COLO668 (cell line): Measurements from ENCODE around the gene NPLOC4.

Experiments used
- DNase-seq: peaks from one replicate; lab custom pipeline; 2025; ENCODE audit not compliant: unreplicated experiment; lab: John Stamatoyannopoulos, UW

NPLOC4 gene

GRCh38 chr17:81568416-81568815, 68.5 kb downstream of the NPLOC4 start:
- DNase-seq: no peak

GRCh38 chr17:81567191-81567590, 69.7 kb downstream of the NPLOC4 start:
- DNase-seq: no peak

GRCh38 chr17:81566461-81567126, 70.3 kb downstream of the NPLOC4 start:
- peak; percentile 63 for DNase-seq

- DNase-seq: no peak
These were observed 71.7 kb downstream of the NPLOC4 start for GRCh38 chr17:81565231-81565630.

- no peak for DNase-seq
These were observed 72.1 kb downstream of the NPLOC4 start for GRCh38 chr17:81564778-81565177.

GRCh38 chr17:81563861-81564586, 72.9 kb downstream of the NPLOC4 start:
- no peak for DNase-seq

GRCh38 chr17:81561494-81561885, 75.4 kb downstream of the NPLOC4 start:
- DNase-seq: no peak

- DNase-seq: peak; percentile 4
These were observed 77.7 kb downstream of the NPLOC4 start for GRCh38 chr17:81558941-81559806.

GRCh38 chr17:81558115-81558468, 78.8 kb downstream of the NPLOC4 start:
- DNase-seq: no peak

- no peak for DNase-seq
These were observed 79.4 kb downstream of the NPLOC4 start for GRCh38 chr17:81557276-81558114.

- DNase-seq: peak; percentile 85
These were observed 80.0 kb downstream of the NPLOC4 start for GRCh38 chr17:81556863-81557262.

GRCh38 chr17:81556175-81556691, 80.7 kb downstream of the NPLOC4 start:
- DNase-seq: peak; percentile 81

- DNase-seq: peak; percentile 42
These were observed 83.2 kb downstream of the NPLOC4 start for GRCh38 chr17:81553616-81554181.

GRCh38 chr17:81553018-81553615, 83.8 kb downstream of the NPLOC4 start:
- peak; percentile 71 for DNase-seq

GRCh38 chr17:81552244-81553017, 84.5 kb downstream of the NPLOC4 start, which contains the start of gene FAAP100:
Gene FAAP100, minus strand, starts transcription at chr17:81552353. Its CDS starts 23 bp downstream, at chr17:81552330.
- DNase-seq: peak; percentile 86

GRCh38 chr17:81551458-81552243, 85.3 kb downstream of the NPLOC4 start:
- peak; percentile 45 for DNase-seq

- DNase-seq: no peak
These were observed 86.0 kb downstream of the NPLOC4 start for GRCh38 chr17:81550830-81551457.

GRCh38 chr17:81550285-81550684, 86.6 kb downstream of the NPLOC4 start:
- no peak for DNase-seq
